Gastroesophageal sphincter (tissue), 4 donors: ENCODE data around the gene ABCA4. TPM values are rescaled to one million over a fixed set of nuclear protein-coding genes. Genes with fewer than 3 reads are reported as not detected.

Source experiments
- ATAC-seq: fragments of 150-250 bp; one replicate; pipeline ENCODE4 v1.9.1; 2016; ENCODE audit warnings: mild to moderate bottlenecking, moderate library complexity
- H3K27ac ChIP-seq, 4 donors: fragments of 200-600 bp; sonication (generic) in 3 of 4; 1 replicate in 3 of 4; 2 replicates in 1 of 4; pipeline ENCODE4 v1.5.1; 2016 to 2019
- H3K27me3 ChIP-seq: fragments of 200-600 bp; sonication (generic); one replicate; pipeline ENCODE4 v1.5.1; 2019
- H3K36me3 ChIP-seq, 2 donors: fragments of 200-600 bp; sonication (generic); one replicate each; pipeline ENCODE4 v1.5.1; 2019; ENCODE audit warnings: control low read depth in 1 of 2
- H3K4me1 ChIP-seq, 3 donors: fragments of 200-600 bp; sonication (generic); 1 replicate in 2 of 3; 2 replicates in 1 of 3; pipeline ENCODE4 v1.5.1; 2016 to 2019; ENCODE audit warnings: control low read depth in 2 of 3
- H3K4me3 ChIP-seq, 2 donors: fragments of 200-600 bp; sonication (generic); one replicate each; pipeline ENCODE4 v1.5.1; 2019; ENCODE audit warnings: mild to moderate bottlenecking in 1 of 2, moderate library complexity in 1 of 2
- H3K9me3 ChIP-seq, 3 donors: fragments of 200-600 bp; sonication (generic); one replicate each; pipeline ENCODE4 v1.5.1; 2017 to 2019; ENCODE audit warnings: control low read depth in 2 of 3
- CTCF ChIP-seq, 4 experiments: fragments of 200-600 bp in 2 of 4; fragments of 450-650 bp in 2 of 4; sonication (generic) in 1 of 4; IDR thresholded peaks; one replicate each; pipeline ENCODE4 v1.5.1; 2017 to 2019; ENCODE audit warnings: antibody characterized with exemption in 4 of 4, mild to moderate bottlenecking in 2 of 4, moderate library complexity in 2 of 4
- EP300 ChIP-seq: sonication (generic); formaldehyde crosslinking; IDR thresholded peaks from one replicate; pipeline ENCODE4 v1.6.1; 2017; ENCODE audit warnings: antibody characterized with exemption, mild to moderate bottlenecking
- POLR2A ChIP-seq, 2 donors: fragments of 450-650 bp; IDR thresholded peaks; one replicate each; pipeline ENCODE4 v1.6.1; 2017; ENCODE audit warnings: antibody characterized with exemption in 2 of 2, mild to moderate bottlenecking in 2 of 2, moderate library complexity in 1 of 2
- POLR2AphosphoS5 ChIP-seq: sonication (generic); formaldehyde crosslinking; IDR thresholded peaks from one replicate; pipeline ENCODE4 v1.6.1; 2017; ENCODE audit warnings: antibody characterized with exemption
- WGBS, 2 donors: methylation state at CpG; one replicate each; pipeline ENCODE4 v1.1.5; 2018; ENCODE audit warnings: low coverage in 1 of 2; 5-methylcytosine and 5-hydroxymethylcytosine counted together
- total RNA-seq, 4 donors: library from RNA; depleted of rRNA; stranded (reverse); fragments of >200 nt; gene quantifications; one replicate each; pipeline ENCODE4 v1.1.0, GENCODE V29; 2016

Gene ABCA4
- total RNA-seq, 4 donors from 2014 or later, result 0.19 to 0.27 TPM; not detected in 2

- WGBS, 2 donors, result 78 to 82% methylated on average over 1 to 4 of the region's 4 CpGs
- Histone ChIP-seq H3K27ac (no peak overlapping the region), H3K27me3 (no peaks in the 10 kb centered on the region), H3K36me3 (no peaks in the 10 kb centered on the region), H3K9me3 (no peaks in the 10 kb centered on the region), H3K4me1 (no peaks in the 10 kb centered on the region), H3K4me3 (no peak overlapping the region)
- TF ChIP-seq POLR2A (IDR thresholded peaks at IDR 0.05) (no peak), CTCF (IDR thresholded peaks at IDR 0.05) (no peak), POLR2AphosphoS5 (no peak), EP300 (no peak)
- no peak for ATAC-seq
Measured at GRCh38 chr1:93964777-93965200, 156.2 kb downstream of the ABCA4 start.

- H3K27ac ChIP-seq, result no peak overlapping the region
- H3K4me3 ChIP-seq, result no peak overlapping the region
- TF ChIP-seq EP300 (no peak), POLR2AphosphoS5 (no peak), CTCF (IDR thresholded peaks at IDR 0.05) (no peak), POLR2A (IDR thresholded peaks at IDR 0.05) (no peak)
- no peaks in the 10 kb centered on the region for H3K27me3 ChIP-seq
- H3K9me3 ChIP-seq, result no peaks in the 10 kb centered on the region
- H3K36me3 ChIP-seq, result no peaks in the 10 kb centered on the region
- 88 to 91% methylated on average over 4 of the region's 4 CpGs for WGBS, 2 donors
- H3K4me1 ChIP-seq, result no peaks in the 10 kb centered on the region
- no peak for ATAC-seq
Measured at GRCh38 chr1:93964096-93964776, 156.7 kb downstream of the ABCA4 start.

DNA sequence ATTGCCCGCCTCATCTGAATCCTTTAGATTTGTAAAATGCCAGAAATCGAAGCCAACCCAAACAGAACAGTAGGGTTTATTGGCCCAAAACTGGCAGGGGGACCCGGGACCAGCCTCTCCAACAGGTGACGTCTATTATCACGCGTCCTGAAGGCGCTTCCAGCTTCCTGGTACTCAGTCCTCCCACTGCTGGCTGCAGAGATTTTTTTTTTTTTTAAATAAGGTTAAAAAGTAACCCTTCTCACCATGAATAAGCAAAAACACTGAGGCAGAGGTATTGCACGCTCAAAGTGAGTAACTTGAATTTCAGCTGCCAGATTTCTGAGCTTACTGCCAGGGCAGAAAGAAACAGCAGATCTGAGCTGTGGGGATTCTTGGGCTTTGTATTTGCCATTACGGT, 157.4 kb downstream of the ABCA4 start:
- 80 to 92% methylated on average over 3 to 6 of the region's 9 CpGs for WGBS, 2 donors
- H3K4me1 ChIP-seq, result no peaks in the 10 kb centered on the region
- no peak overlapping the region for H3K4me3 ChIP-seq
- H3K9me3 ChIP-seq, result no peaks in the 10 kb centered on the region
- no peak for ATAC-seq
- TF ChIP-seq CTCF (IDR thresholded peaks at IDR 0.05), result no peak
- H3K27ac ChIP-seq, result no peak overlapping the region
- H3K36me3 ChIP-seq, result no peaks in the 10 kb centered on the region
- H3K27me3 ChIP-seq, result no peaks in the 10 kb centered on the region

GRCh38 chr1:93961906-93962305, 159.0 kb downstream of the ABCA4 start:
- Histone ChIP-seq H3K4me3 (no peak overlapping the region), H3K27ac (no peak overlapping the region), H3K4me1 (no peaks in the 10 kb centered on the region), H3K9me3 (no peaks in the 10 kb centered on the region), H3K36me3 (no peaks in the 10 kb centered on the region), H3K27me3 (no peaks in the 10 kb centered on the region)
- no peak for TF ChIP-seq CTCF (IDR thresholded peaks at IDR 0.05)
- no peak for TF ChIP-seq POLR2A (IDR thresholded peaks at IDR 0.05)
- TF ChIP-seq POLR2AphosphoS5, result no peak
- no peak for TF ChIP-seq EP300
- no peak for ATAC-seq
- WGBS, 2 donors, result 90 to 96% methylated on average over 3 of the region's 3 CpGs

DNA sequence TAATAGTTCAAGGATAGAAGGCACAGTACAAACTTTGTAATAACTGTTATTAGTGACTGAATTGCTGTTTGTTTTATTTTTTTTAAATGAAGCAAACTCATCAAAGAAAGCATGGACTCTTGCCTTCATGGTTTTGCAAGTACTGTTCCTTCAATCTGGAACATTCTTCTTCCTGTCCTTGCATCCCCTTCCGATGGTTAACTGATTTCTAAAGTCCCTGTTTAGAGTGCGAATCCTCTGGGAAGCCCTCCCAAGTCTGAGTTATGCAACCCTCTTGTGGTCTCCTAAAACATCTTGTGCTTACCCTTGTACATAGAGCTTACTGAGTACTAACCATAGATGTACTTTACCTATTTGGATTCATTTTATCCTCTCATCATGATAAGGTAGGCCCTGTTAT, 159.5 kb downstream of the ABCA4 start:
- Histone ChIP-seq H3K36me3 (no peaks in the 10 kb centered on the region), H3K4me3 (no peak overlapping the region), H3K9me3 (peaks cover 0 to 5% (median 0%) of the 10 kb centered on the region in 3 donors), H3K4me1 (no peaks in the 10 kb centered on the region), H3K27me3 (no peaks in the 10 kb centered on the region), H3K27ac (no peak overlapping the region)
- TF ChIP-seq CTCF (IDR thresholded peaks at IDR 0.05), result no peak
- no peak for ATAC-seq
- WGBS, 2 donors, result 90% methylated on average over 2 of the region's 2 CpGs; no CpG with 5 or more reads in 1 of the 2 donors
